Mammary epithelial cell (primary cell): ENCODE data around the gene SHROOM2.

Experiments used
- EZH2 ChIP-seq: IDR thresholded peaks from 2 replicates; pipeline ENCODE4 v1.6.1; 2012; ENCODE audit warnings: low read length, inconsistent platforms, borderline replicate concordance
- TF ChIP-seq, protein P1 (sequence below), 2 donors: IDR thresholded peaks in 1 of 2; conservative IDR thresholded peaks in 1 of 2; 2 replicates each; pipeline ENCODE4 v1.5.1; 2011 to 2012; ENCODE audit warnings: inconsistent platforms in 2 of 2, low read length in 2 of 2, mild to moderate bottlenecking in 2 of 2, control low read depth in 1 of 2, low read depth in 1 of 2; ENCODE audit not compliant: insufficient read depth in 1 of 2; ENCODE audit errors: extremely low read depth in 1 of 2

GRCh38 chrX:9913146-9913433 lies 126.9 kb downstream of the SHROOM2 start:
- TF ChIP-seq, protein P1, sequence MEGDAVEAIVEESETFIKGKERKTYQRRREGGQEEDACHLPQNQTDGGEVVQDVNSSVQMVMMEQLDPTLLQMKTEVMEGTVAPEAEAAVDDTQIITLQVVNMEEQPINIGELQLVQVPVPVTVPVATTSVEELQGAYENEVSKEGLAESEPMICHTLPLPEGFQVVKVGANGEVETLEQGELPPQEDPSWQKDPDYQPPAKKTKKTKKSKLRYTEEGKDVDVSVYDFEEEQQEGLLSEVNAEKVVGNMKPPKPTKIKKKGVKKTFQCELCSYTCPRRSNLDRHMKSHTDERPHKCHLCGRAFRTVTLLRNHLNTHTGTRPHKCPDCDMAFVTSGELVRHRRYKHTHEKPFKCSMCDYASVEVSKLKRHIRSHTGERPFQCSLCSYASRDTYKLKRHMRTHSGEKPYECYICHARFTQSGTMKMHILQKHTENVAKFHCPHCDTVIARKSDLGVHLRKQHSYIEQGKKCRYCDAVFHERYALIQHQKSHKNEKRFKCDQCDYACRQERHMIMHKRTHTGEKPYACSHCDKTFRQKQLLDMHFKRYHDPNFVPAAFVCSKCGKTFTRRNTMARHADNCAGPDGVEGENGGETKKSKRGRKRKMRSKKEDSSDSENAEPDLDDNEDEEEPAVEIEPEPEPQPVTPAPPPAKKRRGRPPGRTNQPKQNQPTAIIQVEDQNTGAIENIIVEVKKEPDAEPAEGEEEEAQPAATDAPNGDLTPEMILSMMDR (conservative IDR thresholded peaks at IDR 0.05 in 1 of 2, IDR thresholded peaks at IDR 0.05 in 1 of 2; ENCODE audit: extremely low read depth in 1 of 2, insufficient read depth in 1 of 2, low read depth in 1 of 2, low read length in 2 of 2) = no peak
- no peak for TF ChIP-seq EZH2
